Ectodermal cell (in vitro differentiated cells): Measurements from ENCODE around the gene PDXDC1.
"Not testable (repeated sequence)": the region's sequence is repeated elsewhere in the genome, so short reads cannot be mapped to it uniquely, and the experiment has no call there.

Experiments
- H3K27ac ChIP-seq: 2 replicates; pipeline ENCODE4 v1.7.0; 2013; ENCODE audit warnings: mild to moderate bottlenecking, low read depth, low read length; ENCODE audit not compliant: insufficient read depth, poor library complexity, severe bottlenecking
- H3K27me3 ChIP-seq: 2 replicates; pipeline ENCODE4 v1.7.0; 2013; ENCODE audit warnings: mild to moderate bottlenecking, low read length; ENCODE audit not compliant: insufficient read depth, control insufficient read depth, poor library complexity, severe bottlenecking
- H3K36me3 ChIP-seq: one replicate; pipeline ENCODE4 v1.7.0; 2013; ENCODE audit warnings: low read length; ENCODE audit not compliant: control insufficient read depth, insufficient read depth
- H3K4me1 ChIP-seq: one replicate; pipeline ENCODE4 v1.7.0; 2013; ENCODE audit warnings: low read length; ENCODE audit not compliant: control insufficient read depth, insufficient read depth
- H3K4me3 ChIP-seq: 2 replicates; pipeline ENCODE4 v1.7.0; 2013; ENCODE audit warnings: low read depth, low read length, control low read depth; ENCODE audit not compliant: insufficient read depth
- H3K9me3 ChIP-seq: 2 replicates; pipeline ENCODE4 v1.7.0; 2013; ENCODE audit warnings: mild to moderate bottlenecking, low read length, moderate library complexity; ENCODE audit not compliant: control insufficient read depth
- WGBS, 2 experiments: methylation state at CpG; one replicate each; pipeline ENCODE4 v1.1.7; 2013; ENCODE audit warnings: missing lambda C conversion rate in 2 of 2; 5-methylcytosine and 5-hydroxymethylcytosine counted together

PDXDC1 gene

DNA sequence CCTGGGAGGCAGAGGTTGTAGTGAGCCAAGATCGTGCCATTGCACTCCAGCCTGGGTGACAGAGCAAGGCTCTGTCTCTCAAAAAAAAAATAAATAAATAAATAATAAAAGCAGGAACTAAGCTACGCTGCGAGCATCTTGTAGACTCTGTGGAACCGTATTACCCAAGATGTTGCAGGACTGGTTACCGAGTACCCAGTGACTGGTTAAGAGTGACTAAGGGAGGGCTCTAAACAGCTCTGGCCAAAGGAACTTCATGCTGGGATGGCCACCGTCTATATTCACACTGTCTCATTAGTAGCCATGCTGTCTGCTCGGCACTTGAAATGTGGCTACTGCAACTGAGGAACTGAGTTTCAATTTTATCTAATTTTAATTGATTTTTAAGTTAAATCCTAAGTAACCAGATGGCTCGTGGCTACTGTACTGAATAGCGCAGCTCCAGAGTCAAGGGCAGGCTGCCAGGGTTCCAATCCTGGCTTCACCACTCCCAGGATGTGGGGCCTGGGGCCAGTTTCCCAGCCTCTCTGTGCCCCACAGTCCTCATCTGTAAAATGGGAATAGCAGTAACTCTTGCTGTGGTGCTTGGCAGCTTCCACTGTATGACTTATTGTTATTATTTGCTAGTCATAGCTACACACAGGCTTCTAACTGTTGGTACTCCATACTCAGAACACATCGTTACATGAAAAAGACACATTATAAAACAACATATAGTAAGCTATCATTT lies 78.1 kb downstream of the PDXDC1 start:
- Histone ChIP-seq H3K27ac (no peak overlapping the region), H3K27me3 (peaks cover 5% of the 10 kb centered on the region), H3K4me1 (no peaks in the 10 kb centered on the region), H3K36me3 (no peaks in the 10 kb centered on the region), H3K9me3 (peaks cover 3% of the 10 kb centered on the region), H3K4me3 (no peak overlapping the region)
- WGBS, 2 experiments = 88 to 89% methylated on average over 9 of the region's 10 CpGs

DNA sequence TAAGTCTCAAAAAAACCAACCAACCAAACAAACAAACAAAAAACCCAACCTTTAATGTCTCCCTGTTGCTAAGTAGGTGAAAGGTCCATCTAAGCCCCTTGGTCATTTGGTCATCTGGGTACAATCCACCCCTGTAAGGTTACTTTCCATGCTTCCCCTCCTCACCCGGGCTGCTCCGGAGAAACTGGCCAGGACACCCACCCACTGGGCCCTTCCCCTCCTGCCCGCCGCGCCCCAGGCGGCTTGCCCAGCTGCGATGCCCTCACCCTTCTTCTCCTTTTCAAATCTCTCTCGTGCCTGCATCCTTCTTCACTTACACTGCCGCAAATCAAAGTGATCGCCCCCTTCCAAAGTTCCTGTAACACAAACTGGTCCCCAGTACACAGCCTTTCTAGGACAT lies 79.1 kb downstream of the PDXDC1 start:
- H3K36me3 ChIP-seq = no peaks in the 10 kb centered on the region
- 90 to 91% methylated on average over 10 of the region's 10 CpGs for WGBS, 2 experiments
- H3K9me3 ChIP-seq = peaks cover 3% of the 10 kb centered on the region
- H3K27me3 ChIP-seq = peaks cover 5% of the 10 kb centered on the region
- no peaks in the 10 kb centered on the region for H3K4me1 ChIP-seq
- H3K27ac ChIP-seq = no peak overlapping the region
- H3K4me3 ChIP-seq = no peak overlapping the region

DNA sequence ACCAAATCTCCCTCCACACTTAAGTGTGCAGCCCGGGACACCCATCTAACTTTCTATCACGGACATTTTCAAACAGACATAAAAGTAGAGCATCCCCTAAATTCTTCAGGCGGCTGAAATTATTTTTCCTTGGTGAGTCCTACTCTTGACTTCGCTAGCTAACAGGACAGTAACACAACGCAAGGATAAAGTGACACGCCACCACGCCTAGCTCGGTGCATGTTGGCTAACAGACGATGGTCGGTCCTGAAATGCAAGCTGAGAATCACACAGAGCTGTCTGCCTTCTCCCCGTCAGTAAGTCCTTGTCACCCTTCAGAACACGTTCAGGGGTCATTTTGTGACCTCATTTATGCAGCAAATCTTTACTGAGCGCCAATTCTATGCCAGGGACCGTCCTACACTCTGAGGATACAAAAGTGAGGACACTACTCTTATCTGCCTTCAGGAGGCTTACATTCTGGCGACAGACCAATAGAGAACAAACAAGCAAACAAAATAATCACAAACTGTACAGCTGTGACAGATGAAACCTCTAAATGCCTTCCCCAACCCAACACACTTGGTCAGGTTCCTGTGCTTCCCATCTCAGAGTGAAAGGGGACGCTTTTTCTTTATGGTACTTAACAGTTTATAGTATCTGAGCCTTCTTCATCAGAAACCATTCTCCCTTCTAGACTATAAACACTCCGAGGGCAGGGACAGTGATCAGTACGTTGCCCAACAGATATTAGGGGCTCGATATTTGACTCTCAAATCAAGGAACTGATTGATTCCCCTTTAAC lies 79.7 kb downstream of the PDXDC1 start:
- Histone ChIP-seq H3K9me3 (peaks cover 3% of the 10 kb centered on the region), H3K27me3 (peaks cover 5% of the 10 kb centered on the region), H3K4me1 (no peaks in the 10 kb centered on the region), H3K4me3 (peak overlapping the region; percentile 94), H3K36me3 (peaks cover 3% of the 10 kb centered on the region), H3K27ac (no peak overlapping the region)
- WGBS, 2 experiments = 93% methylated on average over 19 of the region's 19 CpGs

DNA sequence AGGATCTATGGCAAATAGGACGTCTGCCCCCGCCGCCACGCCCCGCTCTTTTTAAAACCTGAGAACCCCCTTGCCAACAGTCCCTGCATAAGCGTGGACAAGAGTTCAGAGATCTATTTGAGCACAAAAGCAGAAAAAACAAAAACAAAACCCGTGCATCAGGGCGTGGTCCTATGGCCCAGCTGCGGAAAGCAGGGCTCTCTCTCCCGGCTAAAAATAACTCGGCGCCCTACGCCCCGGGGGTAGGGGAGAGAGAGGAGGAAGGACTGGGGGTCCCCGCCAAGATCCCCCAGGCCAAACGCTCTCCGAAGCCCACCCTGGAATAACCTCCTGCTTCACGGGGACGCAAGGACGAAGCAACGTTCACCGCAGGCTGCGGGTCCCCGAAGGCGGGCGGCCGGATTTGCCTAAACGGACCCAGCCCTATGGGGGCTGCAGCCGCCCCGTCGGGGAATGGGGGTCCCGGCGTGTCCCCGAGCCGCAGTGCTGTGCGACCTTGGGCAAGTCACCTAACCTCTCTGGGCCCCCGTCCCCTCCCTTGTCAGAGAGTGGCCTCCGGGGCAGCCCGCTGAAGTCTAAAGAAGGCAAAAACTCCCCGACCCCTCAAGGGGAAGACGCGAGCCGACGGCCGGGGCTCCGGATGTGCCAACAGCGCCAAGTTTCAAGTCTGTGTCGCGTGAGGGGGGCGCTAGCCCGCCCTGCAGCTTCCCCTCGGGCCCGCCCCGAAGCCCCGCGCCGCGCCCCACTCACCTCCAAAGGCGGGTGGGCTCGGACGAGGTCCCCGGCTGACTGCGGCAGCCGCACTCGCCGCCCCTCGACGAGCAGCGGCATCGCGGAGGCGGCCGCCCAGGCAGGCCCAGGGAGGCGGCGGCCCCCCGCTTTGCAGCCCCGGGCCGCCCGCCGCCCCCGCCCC lies 80.6 kb downstream of the PDXDC1 start:
- Histone ChIP-seq H3K27me3 (peaks cover 5% of the 10 kb centered on the region), H3K9me3 (peaks cover 3% of the 10 kb centered on the region), H3K4me1 (no peaks in the 10 kb centered on the region), H3K4me3 (peak overlapping the region; percentile 94), H3K27ac (no peak overlapping the region), H3K36me3 (peaks cover 5% of the 10 kb centered on the region)
- 5% methylated on average over 81 of the region's 81 CpGs for WGBS, 2 experiments

DNA sequence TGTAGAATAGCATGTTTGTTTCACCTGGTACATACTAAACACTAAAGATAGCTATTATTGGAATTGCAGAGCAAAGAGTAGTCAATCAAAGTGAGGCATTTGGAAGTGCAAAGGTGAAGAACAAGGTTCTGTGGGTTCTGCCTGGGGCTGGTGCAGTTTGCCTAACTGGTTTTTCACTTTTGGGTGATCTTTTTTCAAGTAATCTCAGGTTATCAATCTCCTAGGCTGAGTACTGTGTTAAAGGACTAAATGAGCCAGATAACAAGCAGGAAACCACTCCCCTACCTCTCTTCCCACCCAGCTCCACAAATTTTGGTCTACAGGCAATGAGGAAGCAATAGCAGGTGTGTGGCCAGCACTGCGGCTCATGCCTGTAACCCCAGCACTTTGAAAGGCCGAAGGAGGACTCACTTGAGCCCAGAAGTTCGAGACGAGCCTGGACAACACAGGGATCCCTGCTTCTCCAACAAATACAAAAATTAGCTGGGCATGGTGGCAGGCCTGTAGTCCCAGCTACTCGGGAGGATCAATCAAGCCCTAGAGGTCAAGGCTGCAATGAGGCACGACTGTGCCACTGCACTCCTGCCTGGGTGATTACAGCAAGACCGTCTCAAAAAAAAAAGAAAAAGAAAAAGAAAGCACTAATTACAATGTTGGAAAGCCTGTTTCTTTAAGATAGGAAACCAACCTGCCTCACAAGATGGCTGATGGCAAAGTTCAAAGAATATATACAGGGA lies 83.0 kb downstream of the PDXDC1 start:
- H3K4me3 ChIP-seq = no peak overlapping the region
- H3K4me1 ChIP-seq = no peaks in the 10 kb centered on the region
- H3K9me3 ChIP-seq = peaks cover 3% of the 10 kb centered on the region
- H3K36me3 ChIP-seq = peaks cover 22% of the 10 kb centered on the region
- H3K27me3 ChIP-seq = peaks cover 5% of the 10 kb centered on the region
- no peak overlapping the region for H3K27ac ChIP-seq
- 91 to 93% methylated on average over 7 of the region's 7 CpGs for WGBS, 2 experiments

DNA sequence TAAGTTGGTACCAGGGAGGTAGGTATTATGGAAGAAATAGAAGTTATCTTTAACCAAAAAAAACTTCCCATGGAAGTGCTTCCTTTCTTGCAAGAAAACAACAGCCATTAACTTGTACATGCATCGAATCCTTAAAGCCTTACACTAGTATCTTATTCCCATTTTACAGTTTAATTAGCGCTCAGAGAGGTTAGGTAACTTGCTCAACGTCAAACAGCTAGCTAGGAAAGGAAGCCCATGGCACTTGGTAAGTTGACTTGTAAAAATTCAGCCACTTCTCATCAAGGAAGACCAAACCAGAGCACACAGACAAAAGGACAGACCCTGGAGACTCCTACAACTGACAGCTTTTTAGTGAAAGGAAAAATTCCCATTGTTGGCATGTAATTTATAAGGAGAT lies 84.5 kb downstream of the PDXDC1 start:
- peaks cover 22% of the 10 kb centered on the region for H3K36me3 ChIP-seq
- WGBS, 2 experiments = 67 to 92% methylated on average over 2 to 3 of the region's 3 CpGs
- no peak overlapping the region for H3K4me3 ChIP-seq

DNA sequence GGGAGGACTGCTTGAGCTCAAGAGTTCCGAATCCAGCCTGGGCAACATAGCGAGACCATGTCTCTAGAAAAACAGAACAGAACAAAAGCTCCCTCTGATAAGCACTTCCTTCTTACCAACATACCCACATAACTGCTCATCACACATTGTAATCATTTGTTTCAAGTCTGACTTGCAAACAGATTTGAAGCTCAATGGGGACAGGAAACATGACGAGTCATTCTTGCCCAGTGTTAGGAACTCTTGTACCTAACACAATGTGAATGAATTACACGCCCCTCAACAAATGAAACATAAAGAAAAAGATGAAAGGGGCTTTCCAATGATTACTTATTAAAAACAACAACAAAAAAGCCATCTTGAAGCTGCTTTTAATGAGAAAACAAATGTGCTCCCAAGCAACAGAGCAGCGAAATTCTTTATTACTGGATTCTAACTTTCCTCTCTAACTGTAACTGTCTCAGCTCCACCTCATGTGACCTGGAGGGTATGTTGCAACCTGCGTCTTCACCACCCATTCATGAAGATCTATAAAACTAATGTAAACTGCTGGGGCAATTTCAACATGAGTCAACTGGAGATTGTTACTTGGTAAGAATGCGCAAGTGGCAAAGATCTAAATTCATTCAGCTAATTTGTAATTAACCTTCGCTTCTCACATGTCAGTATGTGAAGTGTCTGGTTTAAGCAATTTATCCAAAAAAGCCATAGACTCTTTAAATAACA lies 87.4 kb downstream of the PDXDC1 start:
- not testable (repeated sequence) for H3K27ac ChIP-seq, H3K4me1 ChIP-seq, H3K9me3 ChIP-seq, H3K4me3 ChIP-seq, H3K27me3 ChIP-seq
- 93 to 96% methylated on average over 5 to 7 of the region's 8 CpGs for WGBS, 2 experiments
- peaks cover 22% of the 10 kb centered on the region for H3K36me3 ChIP-seq

More for the DNA sequence above, 84.5 kb downstream of the PDXDC1 start:
- peaks cover 5% of the 10 kb centered on the region for H3K27me3 ChIP-seq
- H3K4me1 ChIP-seq = no peaks in the 10 kb centered on the region
- H3K27ac ChIP-seq = no peak overlapping the region
- H3K9me3 ChIP-seq = peaks cover 3% of the 10 kb centered on the region

DNA sequence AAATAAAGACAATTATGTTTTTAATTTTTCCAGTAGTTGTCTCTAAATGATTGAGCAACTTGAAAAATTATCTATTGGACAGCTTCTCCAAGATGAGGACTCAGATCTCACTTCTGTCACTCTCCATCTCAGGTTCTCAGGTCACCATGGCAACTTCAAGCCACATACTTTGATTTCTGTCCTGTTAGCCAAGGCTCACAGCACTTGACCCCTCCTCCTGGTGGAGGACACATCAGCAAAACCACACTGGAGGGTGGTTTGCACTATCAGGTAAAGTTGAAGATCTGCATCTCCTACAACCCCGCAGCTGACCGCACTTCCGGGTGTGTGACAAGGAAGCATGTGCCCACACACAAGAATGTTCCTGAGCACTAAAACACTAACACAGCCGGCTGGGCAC lies 91.1 kb downstream of the PDXDC1 start:
- WGBS, 2 experiments = 96% methylated on average over 4 of the region's 4 CpGs; no CpG with 5 or more reads in 1 of the 2 experiments
- not testable (repeated sequence) for H3K9me3 ChIP-seq, H3K4me1 ChIP-seq, H3K4me3 ChIP-seq, H3K27ac ChIP-seq, H3K27me3 ChIP-seq
- H3K36me3 ChIP-seq = peaks cover 13% of the 10 kb centered on the region

DNA sequence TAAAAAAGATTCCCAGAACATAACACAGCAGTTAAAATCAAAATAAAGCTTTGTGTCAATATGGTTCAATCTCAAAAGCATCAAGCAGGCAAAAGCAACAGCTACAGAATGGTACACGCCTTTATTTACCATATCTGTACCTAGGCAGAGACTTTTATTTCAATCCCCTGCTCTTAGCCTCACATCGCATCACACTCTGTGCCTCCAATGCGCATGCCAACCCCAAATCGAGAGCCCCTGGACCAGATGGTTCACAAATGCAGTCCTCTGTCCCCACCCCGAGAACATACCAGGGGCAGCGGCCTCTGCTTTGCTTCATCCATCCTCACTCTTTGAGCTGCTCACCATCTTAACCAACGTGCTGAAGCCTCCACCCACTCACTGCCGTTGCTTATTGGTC lies 91.9 kb downstream of the PDXDC1 start:
- not testable (repeated sequence) for H3K9me3 ChIP-seq, H3K4me1 ChIP-seq, H3K36me3 ChIP-seq, H3K27me3 ChIP-seq, H3K27ac ChIP-seq, H3K4me3 ChIP-seq
- WGBS, 2 experiments = 92 to 95% methylated on average over 4 to 5 of the region's 8 CpGs
